ENCODE measurements around the gene PRDX1. TPM values are rescaled to one million over a fixed set of nuclear protein-coding genes. Genes with fewer than 3 reads are reported as not detected.

PRDX1 gene
- total and polyA plus RNA-seq, 2 of the 13 experiments (the other 11 are each of a cell fraction or from before 2014, with no cell fraction given) = 761 to 1,898 TPM

- no peak for TF ChIP-seq PHB2 (IDR thresholded peaks at IDR 0.05; ENCODE audit: partially characterized antibody)
- TF ChIP-seq FOSL2 (CRISPR knock-in tag; IDR thresholded peaks at IDR 0.05) = peak; percentile 61
- peak; percentile 95 for TF ChIP-seq ZFP91 (CRISPR knock-in tag; IDR thresholded peaks at IDR 0.05; ENCODE audit: borderline replicate concordance)
- TF ChIP-seq ZNF407 (CRISPR knock-in tag; IDR thresholded peaks at IDR 0.05; ENCODE audit: not compliant biosample characterization) = peak; percentile 83
- no peak for TF ChIP-seq PAF1 (CRISPR knock-in tag; IDR thresholded peaks at IDR 0.05)
- peak; percentile 90 for TF ChIP-seq KDM3A (CRISPR knock-in tag; IDR thresholded peaks at IDR 0.05; ENCODE audit: low read depth)
- TF ChIP-seq SMAD3 (CRISPR knock-in tag; IDR thresholded peaks at IDR 0.05) = peak; percentile 91
- 0 out of 4 replicates have a peak, but pooled peaks of 1 of the 2 experiments have one; percentile 19 for TF ChIP-seq NR2F1 (CRISPR knock-in tag; IDR thresholded peaks at IDR 0.05)
- TF ChIP-seq NCOA5 (CRISPR knock-in tag; IDR thresholded peaks at IDR 0.05) = no peak
- TF ChIP-seq ZNF276 (CRISPR knock-in tag; IDR thresholded peaks at IDR 0.05; ENCODE audit: low read depth) = peak; percentile 85; the same call in 1 of the 2 replicates
- 0 out of 2 replicates have a peak, but pooled peaks have one; percentile 29 for TF ChIP-seq ZNF136 (CRISPR knock-in tag; IDR thresholded peaks at IDR 0.05; ENCODE audit: low read depth)
- TF ChIP-seq TCF7L2 (IDR thresholded peaks at IDR 0.05; ENCODE audit: low read depth, low read length) = no peak
- no peak for TF ChIP-seq ADNP (CRISPR knock-in tag; IDR thresholded peaks at IDR 0.05)
- TF ChIP-seq ZNF770 (CRISPR knock-in tag; IDR thresholded peaks at IDR 0.05) = peak; percentile 84
Observed at GRCh38 chr1:45521413-45522323, at the start of gene PRDX1 (continued).

Data from HepG2 (cell line).